ENCODE data around the gene MAPK1. TPM values are rescaled to one million over a fixed set of nuclear protein-coding genes. Genes with fewer than 3 reads are reported as not detected.

MAPK1 gene
- total RNA-seq, 1 experiment from 2014 or later: 42.7 TPM

Other genes starting within 250 kb of the MAPK1 start
- 10.8 and 14.7 TPM in 2 replicates for gene YDJC, start 237.6 kb downstream of the MAPK1 start, total RNA-seq (2014; rRNA removed; shearing (Covaris generic))
- gene CCDC116, start 234.9 kb downstream of the MAPK1 start, total RNA-seq (2014; rRNA removed; shearing (Covaris generic)): 0.10 and 0.36 TPM in 2 replicates
- gene SDF2L1, start 225.3 kb downstream of the MAPK1 start, total RNA-seq (2014; rRNA removed; shearing (Covaris generic)): 34.7 and 74.5 TPM in 2 replicates
- 12.0 and 15.7 TPM in 2 replicates for gene PPIL2, start 201.6 kb downstream of the MAPK1 start, total RNA-seq (2014; rRNA removed; shearing (Covaris generic))
- 1.1 and 1.8 TPM in 2 replicates for gene YPEL1, start 131.9 kb downstream of the MAPK1 start, total RNA-seq (2014; rRNA removed; shearing (Covaris generic))
- 13.5 and 21.7 TPM in 2 replicates for gene PPM1F, start 85.2 kb upstream of the MAPK1 start, total RNA-seq (2014; rRNA removed; shearing (Covaris generic))
- 12.6 and 13.3 TPM in 2 replicates for gene TOP3B, start 115.1 kb upstream of the MAPK1 start, total RNA-seq (2014; rRNA removed; shearing (Covaris generic))

All from RPMI7951 (cell line).